ENCODE results near the gene GRAMD1C. TPM values are rescaled to one million over a fixed set of nuclear protein-coding genes. Genes with fewer than 3 reads are reported as not detected.
A peak's percentile ranks its signal among the peaks of the same experiment; 100 is the strongest.

Gene GRAMD1C
- total and polyA plus RNA-seq, 2 donors (not counting 3 experiments of a cell fraction or from before 2014, with no cell fraction given), result 7.0 to 24.0 TPM

DNA sequence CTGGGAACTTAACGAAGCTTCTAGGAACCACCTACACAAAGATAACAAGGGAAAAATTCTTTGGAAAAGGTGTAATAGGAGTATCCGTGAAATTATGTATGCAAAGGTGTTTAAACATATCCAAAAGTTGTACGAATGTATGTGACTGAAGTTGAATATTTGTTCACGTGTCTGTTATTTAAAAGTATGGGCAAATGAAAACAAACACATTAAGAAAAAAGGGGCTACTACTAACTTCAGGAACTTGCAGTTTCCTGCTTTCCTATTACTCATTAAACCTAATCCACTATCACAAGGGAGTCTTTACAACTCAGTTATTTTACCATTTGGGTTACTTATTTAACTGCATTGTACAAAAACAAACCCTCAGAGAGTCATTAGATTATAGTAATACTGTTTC, 33.9 kb upstream of the GRAMD1C start:
- Histone ChIP-seq H3K4me3 (replicated peaks in 1 of 3; ENCODE audit: insufficient read depth in 1 of 3, low read depth in 1 of 3, low read length in 3 of 3) (peak overlapping the region in 1 of 3 experiments; percentile 33), H3K27ac (ENCODE audit: insufficient read depth, low read depth, low read length) (peak overlapping the region; percentile 58), H2AFZ (ENCODE audit: low read depth, low read length) (peak overlapping the region; percentile 23), H4K20me1 (replicated peaks; ENCODE audit: control insufficient read depth, extremely low read depth, insufficient read depth, low read length) (no peaks in the 10 kb centered on the region), H3K4me1 (ENCODE audit: control insufficient read depth, extremely low read depth, insufficient read depth, low read length) (peaks cover 30% of the 10 kb centered on the region), H3K4me2 (ENCODE audit: insufficient read depth, low read length) (peak overlapping the region; percentile 88), H3K9ac (replicated peaks; ENCODE audit: extremely low read depth, insufficient read depth, low read length) (peak overlapping the region; percentile 34), H3K9me3 (replicated peaks; ENCODE audit: control insufficient read depth, insufficient read depth, low read length) (no peaks in the 10 kb centered on the region), H3K9me1 (replicated peaks; ENCODE audit: control insufficient read depth, extremely low read depth, insufficient read depth, low read length) (no peaks in the 10 kb centered on the region), H3K27me3 (ENCODE audit: control insufficient read depth in 2 of 2, insufficient read depth in 2 of 2, low read length in 2 of 2) (no peaks in the 10 kb centered on the region), H3K79me2 (ENCODE audit: control insufficient read depth, insufficient read depth, low read length) (no peaks in the 10 kb centered on the region), H3K36me3 (ENCODE audit: control insufficient read depth in 2 of 2, extremely low read depth in 1 of 2, insufficient read depth in 2 of 2, low read length in 2 of 2) (peaks cover 6 to 9% of the 10 kb centered on the region in 2 experiments)
- no TSS peak for BruUV-seq (replicated peaks)
- POLR2A ChIA-PET, result no interaction called here
- dilution Hi-C loops (cut with MboI; ENCODE audit: extremely low pct_ligation_motif_present, low sequenced_read_pairs), result no loop called here
- DNase-seq (ENCODE audit: low read depth, low spot score), result peak; percentile 86
- TF ChIP-seq FOS (IDR thresholded peaks at IDR 0.05; ENCODE audit: borderline replicate concordance, insufficient read depth, low read length) (peak; percentile 46), EZH2 (IDR thresholded peaks at IDR 0.05; ENCODE audit: borderline replicate concordance, low read depth, low read length, severe bottlenecking) (no peak), JUN (IDR thresholded peaks at IDR 0.05; ENCODE audit: borderline replicate concordance, insufficient read depth, insufficient read length, low read depth) (peak; percentile 61)
- FAIRE-seq, result peak; percentile 43
- CTCF ChIA-PET, result interaction anchor here (1.5 kb wide), 1 partner anchor 21 kb away, joined by 4 read pairs; no protein-coding TSS in a partner anchor
- intact Hi-C loops (cut with micrococcal nuclease), result loop anchor here (1.0 kb wide), 2 partner anchors 20 to 26 kb away; no protein-coding TSS in a partner anchor

DNA sequence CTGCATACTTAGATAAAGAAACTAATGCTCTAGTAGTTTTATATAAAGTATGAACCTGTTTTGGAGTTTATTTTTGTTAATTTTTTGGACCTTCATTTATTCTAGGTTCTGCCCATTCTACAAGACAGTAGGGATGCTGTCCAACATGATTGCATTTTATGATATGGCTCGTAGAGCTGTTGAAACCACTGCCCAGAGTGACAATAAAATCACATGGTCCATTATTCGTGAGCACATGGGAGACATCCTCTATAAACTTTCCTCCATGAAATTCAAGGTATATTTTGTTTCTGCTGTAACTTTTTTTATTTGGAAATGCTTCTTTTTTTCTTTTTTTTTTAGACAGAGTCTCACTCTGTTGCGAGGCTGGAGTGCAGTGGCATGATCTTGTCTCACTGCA, 33.3 kb upstream of the GRAMD1C start:
- Histone ChIP-seq H3K4me3 (replicated peaks in 1 of 3; ENCODE audit: insufficient read depth in 1 of 3, low read depth in 1 of 3, low read length in 3 of 3) (no peak overlapping the region), H3K36me3 (ENCODE audit: control insufficient read depth in 2 of 2, extremely low read depth in 1 of 2, insufficient read depth in 2 of 2, low read length in 2 of 2) (peaks cover 6 to 9% of the 10 kb centered on the region in 2 experiments), H3K4me2 (ENCODE audit: insufficient read depth, low read length) (peak overlapping the region; percentile 88), H3K79me2 (ENCODE audit: control insufficient read depth, insufficient read depth, low read length) (no peaks in the 10 kb centered on the region), H4K20me1 (replicated peaks; ENCODE audit: control insufficient read depth, extremely low read depth, insufficient read depth, low read length) (no peaks in the 10 kb centered on the region), H2AFZ (ENCODE audit: low read depth, low read length) (no peak overlapping the region), H3K9ac (replicated peaks; ENCODE audit: extremely low read depth, insufficient read depth, low read length) (peak overlapping the region; percentile 34), H3K27ac (ENCODE audit: insufficient read depth, low read depth, low read length) (peak overlapping the region; percentile 58), H3K9me3 (replicated peaks; ENCODE audit: control insufficient read depth, insufficient read depth, low read length) (no peaks in the 10 kb centered on the region), H3K27me3 (ENCODE audit: control insufficient read depth in 2 of 2, insufficient read depth in 2 of 2, low read length in 2 of 2) (no peaks in the 10 kb centered on the region), H3K9me1 (replicated peaks; ENCODE audit: control insufficient read depth, extremely low read depth, insufficient read depth, low read length) (no peaks in the 10 kb centered on the region), H3K4me1 (ENCODE audit: control insufficient read depth, extremely low read depth, insufficient read depth, low read length) (peaks cover 32% of the 10 kb centered on the region)
- no peak for TF ChIP-seq FOS (IDR thresholded peaks at IDR 0.05; ENCODE audit: borderline replicate concordance, insufficient read depth, low read length)
- TF ChIP-seq, protein P1, sequence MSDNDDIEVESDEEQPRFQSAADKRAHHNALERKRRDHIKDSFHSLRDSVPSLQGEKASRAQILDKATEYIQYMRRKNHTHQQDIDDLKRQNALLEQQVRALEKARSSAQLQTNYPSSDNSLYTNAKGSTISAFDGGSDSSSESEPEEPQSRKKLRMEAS (IDR thresholded peaks at IDR 0.05; ENCODE audit: insufficient read depth, insufficient read length), result peak; percentile 16
- CTCF ChIA-PET, result interaction anchor here (0.7 kb wide), 1 partner anchor 61 kb away, joined by 3 read pairs; no protein-coding TSS in a partner anchor
- dilution Hi-C loops (cut with MboI; ENCODE audit: extremely low pct_ligation_motif_present, low sequenced_read_pairs) (no loop called here), intact Hi-C loops (cut with micrococcal nuclease) (no loop called here)
- POLR2A ChIA-PET, result no interaction called here
- DNase-seq (ENCODE audit: low read depth, low spot score), result no peak
- FAIRE-seq, result no peak
- TSS peak; percentile 34 for BruUV-seq (replicated peaks)

Measured in endothelial cell of umbilical vein (primary cell).